Left ventricle myocardium inferior (tissue), 1 donor: Measurements from ENCODE around the gene CLDN34. TPM values are rescaled to one million over a fixed set of nuclear protein-coding genes. Genes with fewer than 3 reads are reported as not detected.

ENCODE experiments used
- DNase-seq: peaks from one replicate; pipeline ENCODE4 v3.0.0-alpha.2; 2020
- H3K27ac ChIP-seq: fragments of 200-600 bp; replicated peaks from 2 replicates; pipeline ENCODE4 v1.8.0; 2021
- H3K27me3 ChIP-seq: fragments of 200-600 bp; 2 replicates; pipeline ENCODE4 v1.8.0; 2021; ENCODE audit warnings: low read depth
- H3K36me3 ChIP-seq: fragments of 200-600 bp; 2 replicates; pipeline ENCODE4 v1.8.0; 2021
- H3K4me1 ChIP-seq: fragments of 200-600 bp; 2 replicates; pipeline ENCODE4 v1.8.0; 2021
- H3K4me3 ChIP-seq: fragments of 200-600 bp; 2 replicates; pipeline ENCODE4 v1.8.0; 2021; ENCODE audit warnings: mild to moderate bottlenecking, moderate library complexity
- H3K9me3 ChIP-seq: fragments of 200-600 bp; replicated peaks from 2 replicates; pipeline ENCODE4 v1.8.0; 2021
- CTCF ChIP-seq: fragments of 200-600 bp; IDR thresholded peaks from 2 replicates; pipeline ENCODE4 v1.8.0; 2021; ENCODE audit warnings: antibody characterized with exemption, mild to moderate bottlenecking, borderline replicate concordance
- intact Hi-C: fragments of 100-400 bp; cut with micrococcal nuclease; formaldehyde crosslinking; loops from one replicate; pipeline ENCODE4 v1.11.0; 2022
- total RNA-seq: library from RNA; stranded (reverse); fragmentation: NEBNext Ultra II Directional; extraction: Animal tissue kit (Norgen Biotek cat#: 25700); gene quantifications from one replicate; pipeline ENCODE4 v1.2.1, GENCODE V29; 2021
- donor health status: DM: no; HTN: yes; CAD: no; lungs with severe emphysema.

Gene CLDN34
- total RNA-seq, 1 donor from 2014 or later, result not detected

GRCh38 chrX:10014462-10015354, 47.5 kb downstream of the CLDN34 start:
- no peaks in the 10 kb centered on the region for H3K9me3 ChIP-seq
- intact Hi-C loops, result no loop called here
- peak overlapping the region; percentile 96 for H3K27ac ChIP-seq
- peak overlapping the region; percentile 72 for H3K4me3 ChIP-seq
- H3K36me3 ChIP-seq, result no peaks in the 10 kb centered on the region
- H3K27me3 ChIP-seq, result no peaks in the 10 kb centered on the region
- peaks cover 46% of the 10 kb centered on the region for H3K4me1 ChIP-seq
- DNase-seq, result peak; percentile 91
- TF ChIP-seq CTCF, result no peak

GRCh38 chrX:10015355-10015722, 48.2 kb downstream of the CLDN34 start:
- Histone ChIP-seq H3K4me3 (peak overlapping the region; percentile 74), H3K9me3 (no peaks in the 10 kb centered on the region), H3K27ac (peak overlapping the region; percentile 96), H3K4me1 (peaks cover 46% of the 10 kb centered on the region), H3K36me3 (no peaks in the 10 kb centered on the region), H3K27me3 (no peaks in the 10 kb centered on the region)
- DNase-seq, result no peak
- intact Hi-C loops, result no loop called here
- no peak for TF ChIP-seq CTCF

- no peaks in the 10 kb centered on the region for H3K36me3 ChIP-seq
- peak; percentile 62 for DNase-seq
- intact Hi-C loops, result no loop called here
- H3K4me3 ChIP-seq, result peak overlapping the region; percentile 74
- no peaks in the 10 kb centered on the region for H3K9me3 ChIP-seq
- TF ChIP-seq CTCF, result peak; percentile 15
- H3K4me1 ChIP-seq, result peaks cover 49% of the 10 kb centered on the region
- peak overlapping the region; percentile 96 for H3K27ac ChIP-seq
- no peaks in the 10 kb centered on the region for H3K27me3 ChIP-seq
These were observed 48.8 kb downstream of the CLDN34 start for GRCh38 chrX:10015723-10016518.

GRCh38 chrX:10016519-10017132, 49.5 kb downstream of the CLDN34 start:
- Histone ChIP-seq H3K9me3 (no peaks in the 10 kb centered on the region), H3K4me3 (peak overlapping the region; percentile 74), H3K36me3 (no peaks in the 10 kb centered on the region), H3K27ac (peak overlapping the region; percentile 96), H3K4me1 (peaks cover 54% of the 10 kb centered on the region), H3K27me3 (no peaks in the 10 kb centered on the region)
- no peak for DNase-seq
- TF ChIP-seq CTCF, result no peak
- intact Hi-C loops, result no loop called here

GRCh38 chrX:10017872-10018271, 50.7 kb downstream of the CLDN34 start:
- TF ChIP-seq CTCF, result no peak
- intact Hi-C loops, result no loop called here
- Histone ChIP-seq H3K27me3 (no peaks in the 10 kb centered on the region), H3K9me3 (no peaks in the 10 kb centered on the region), H3K4me1 (peaks cover 65% of the 10 kb centered on the region), H3K36me3 (no peaks in the 10 kb centered on the region), H3K27ac (peak overlapping the region; percentile 96), H3K4me3 (peak overlapping the region; percentile 74)
- no peak for DNase-seq
